ENCODE results near the gene SLC38A3.

Gene SLC38A3

GRCh38 chr3:50192689-50193141 is 12.4 kb upstream of the SLC38A3 start:
- no peaks in the 10 kb centered on the region for H3K9me3 ChIP-seq (ENCODE audit: control insufficient read depth, insufficient read depth, low read length)
- H3K36me3 ChIP-seq (ENCODE audit: insufficient read depth, low read length), result no peaks in the 10 kb centered on the region
- no peak overlapping the region for H3K9ac ChIP-seq (ENCODE audit: low read depth, low read length)
- H3K4me1 ChIP-seq (ENCODE audit: insufficient read depth, low read length), result peaks cover 3% of the 10 kb centered on the region; the same call in 1 of the 2 replicates

- Histone ChIP-seq H3K4me1 (ENCODE audit: insufficient read depth, low read length) (peaks cover 3% of the 10 kb centered on the region; the same call in 1 of the 2 replicates), H3K9ac (ENCODE audit: low read depth, low read length) (no peak overlapping the region), H3K36me3 (ENCODE audit: insufficient read depth, low read length) (no peaks in the 10 kb centered on the region), H3K9me3 (ENCODE audit: control insufficient read depth, insufficient read depth, low read length) (no peaks in the 10 kb centered on the region)
Measured at GRCh38 chr3:50193286-50193685, 11.8 kb upstream of the SLC38A3 start.

GRCh38 chr3:50193746-50194127 is 11.3 kb upstream of the SLC38A3 start:
- Histone ChIP-seq H3K9ac (ENCODE audit: low read depth, low read length) (no peak overlapping the region), H3K4me1 (ENCODE audit: insufficient read depth, low read length) (peaks cover 3% of the 10 kb centered on the region; the same call in 1 of the 2 replicates), H3K9me3 (ENCODE audit: control insufficient read depth, insufficient read depth, low read length) (no peaks in the 10 kb centered on the region), H3K36me3 (ENCODE audit: insufficient read depth, low read length) (no peaks in the 10 kb centered on the region)

- Histone ChIP-seq H3K36me3 (ENCODE audit: insufficient read depth, low read length) (no peaks in the 10 kb centered on the region), H3K9me3 (ENCODE audit: control insufficient read depth, insufficient read depth, low read length) (no peaks in the 10 kb centered on the region), H3K4me1 (ENCODE audit: insufficient read depth, low read length) (peaks cover 3% of the 10 kb centered on the region; the same call in 1 of the 2 replicates), H3K9ac (ENCODE audit: low read depth, low read length) (no peak overlapping the region)
Measured at GRCh38 chr3:50194128-50194902, 10.8 kb upstream of the SLC38A3 start.

- peaks cover 3% of the 10 kb centered on the region; the same call in 1 of the 2 replicates for H3K4me1 ChIP-seq (ENCODE audit: insufficient read depth, low read length)
- H3K36me3 ChIP-seq (ENCODE audit: insufficient read depth, low read length), result no peaks in the 10 kb centered on the region
- H3K9ac ChIP-seq (ENCODE audit: low read depth, low read length), result no peak overlapping the region
- no peaks in the 10 kb centered on the region for H3K9me3 ChIP-seq (ENCODE audit: control insufficient read depth, insufficient read depth, low read length)
Measured at GRCh38 chr3:50194903-50195500, 10.1 kb upstream of the SLC38A3 start.

GRCh38 chr3:50195501-50196252 is 9.4 kb upstream of the SLC38A3 start:
- Histone ChIP-seq H3K4me1 (ENCODE audit: insufficient read depth, low read length) (peaks cover 3% of the 10 kb centered on the region; the same call in 1 of the 2 replicates), H3K9me3 (ENCODE audit: control insufficient read depth, insufficient read depth, low read length) (no peaks in the 10 kb centered on the region), H3K36me3 (ENCODE audit: insufficient read depth, low read length) (no peaks in the 10 kb centered on the region), H3K9ac (ENCODE audit: low read depth, low read length) (no peak overlapping the region)

- H3K9me3 ChIP-seq (ENCODE audit: control insufficient read depth, insufficient read depth, low read length), result no peaks in the 10 kb centered on the region
- no peaks in the 10 kb centered on the region for H3K36me3 ChIP-seq (ENCODE audit: insufficient read depth, low read length)
- H3K4me1 ChIP-seq (ENCODE audit: insufficient read depth, low read length), result peaks cover 3% of the 10 kb centered on the region; the same call in 1 of the 2 replicates
- no peak overlapping the region for H3K9ac ChIP-seq (ENCODE audit: low read depth, low read length)
Measured at GRCh38 chr3:50196253-50196801, 8.7 kb upstream of the SLC38A3 start.

- no peaks in the 10 kb centered on the region for H3K36me3 ChIP-seq (ENCODE audit: insufficient read depth, low read length)
- H3K9ac ChIP-seq (ENCODE audit: low read depth, low read length), result no peak overlapping the region
- H3K4me1 ChIP-seq (ENCODE audit: insufficient read depth, low read length), result peaks cover 2% of the 10 kb centered on the region; the same call in 1 of the 2 replicates
- H3K9me3 ChIP-seq (ENCODE audit: control insufficient read depth, insufficient read depth, low read length), result no peaks in the 10 kb centered on the region
Measured at GRCh38 chr3:50201573-50202315, 3.3 kb upstream of the SLC38A3 start.

- H3K9ac ChIP-seq (ENCODE audit: low read depth, low read length), result no peak overlapping the region
- no peaks in the 10 kb centered on the region for H3K36me3 ChIP-seq (ENCODE audit: insufficient read depth, low read length)
- H3K4me1 ChIP-seq (ENCODE audit: insufficient read depth, low read length), result peaks cover 2% of the 10 kb centered on the region; the same call in 1 of the 2 replicates
- H3K9me3 ChIP-seq (ENCODE audit: control insufficient read depth, insufficient read depth, low read length), result no peaks in the 10 kb centered on the region
Measured at GRCh38 chr3:50202353-50203112, 2.5 kb upstream of the SLC38A3 start.

GRCh38 chr3:50203113-50203808 is 1.8 kb upstream of the SLC38A3 start:
- Histone ChIP-seq H3K9me3 (ENCODE audit: control insufficient read depth, insufficient read depth, low read length) (no peaks in the 10 kb centered on the region), H3K36me3 (ENCODE audit: insufficient read depth, low read length) (no peaks in the 10 kb centered on the region), H3K4me1 (ENCODE audit: insufficient read depth, low read length) (peaks cover 2% of the 10 kb centered on the region; the same call in 1 of the 2 replicates), H3K9ac (ENCODE audit: low read depth, low read length) (no peak overlapping the region)

GRCh38 chr3:50203809-50204803 is 965 bp upstream of the SLC38A3 start:
- Histone ChIP-seq H3K9me3 (ENCODE audit: control insufficient read depth, insufficient read depth, low read length) (no peaks in the 10 kb centered on the region), H3K36me3 (ENCODE audit: insufficient read depth, low read length) (no peaks in the 10 kb centered on the region), H3K9ac (ENCODE audit: low read depth, low read length) (no peak overlapping the region), H3K4me1 (ENCODE audit: insufficient read depth, low read length) (peaks cover 2% of the 10 kb centered on the region; the same call in 1 of the 2 replicates)

Measured in ES-I3 (cell line).